Tibial nerve (tissue), 4 donors: ENCODE measurements around the gene FIG4. TPM values are rescaled to one million over a fixed set of nuclear protein-coding genes. Genes with fewer than 3 reads are reported as not detected.

Experiments
- DNase-seq, 2 donors: peaks; one replicate each; pipeline ENCODE4 v3.0.0-alpha.2; 2019; ENCODE audit warnings: low spot score in 2 of 2
- H3K27ac ChIP-seq, 4 donors: fragments of 200-600 bp; sonication (generic) in 3 of 4; one replicate each; pipeline ENCODE4 v1.5.1; 2017 to 2019; ENCODE audit warnings: mild to moderate bottlenecking in 1 of 4
- H3K27me3 ChIP-seq, 2 donors: fragments of 200-600 bp; sonication (generic) in 1 of 2; one replicate each; pipeline versions ENCODE4 v1.5.1 to v1.6.0; 2017 to 2019
- H3K36me3 ChIP-seq, 3 donors: fragments of 200-600 bp; sonication (generic); one replicate each; pipeline ENCODE4 v1.5.1; 2018 to 2019
- H3K4me1 ChIP-seq, 4 donors: fragments of 200-600 bp; sonication (generic) in 3 of 4; one replicate each; pipeline ENCODE4 v1.5.1; 2017 to 2019
- H3K4me3 ChIP-seq, 4 donors: fragments of 200-600 bp; sonication (generic) in 3 of 4; one replicate each; pipeline ENCODE4 v1.5.1; 2017 to 2019; ENCODE audit warnings: mild to moderate bottlenecking in 1 of 4, moderate library complexity in 1 of 4
- H3K9me3 ChIP-seq, 4 donors: fragments of 200-600 bp; sonication (generic) in 3 of 4; one replicate each; pipeline ENCODE4 v1.5.1; 2017 to 2019
- EP300 ChIP-seq, 2 donors: sonication (generic); formaldehyde crosslinking; IDR thresholded peaks; one replicate each; pipeline ENCODE4 v1.6.1; 2017; ENCODE audit warnings: antibody characterized with exemption in 2 of 2, mild to moderate bottlenecking in 1 of 2
- POLR2A ChIP-seq, 2 donors: fragments of 450-650 bp; IDR thresholded peaks; one replicate each; pipeline ENCODE4 v1.6.1; 2017; ENCODE audit warnings: antibody characterized with exemption in 2 of 2, mild to moderate bottlenecking in 2 of 2, moderate library complexity in 2 of 2
- WGBS, 2 donors: methylation state at CpG; one replicate each; pipeline ENCODE4 v1.1.5; 2018; 5-methylcytosine and 5-hydroxymethylcytosine counted together
- total RNA-seq, 4 donors: library from RNA; depleted of rRNA; stranded (reverse); fragments of >200 nt; gene quantifications; one replicate each; pipeline ENCODE4 v1.1.0, GENCODE V29; 2016
- TF ChIP-seq, protein P1 (sequence below), 5 experiments: fragments of 200-600 bp in 3 of 5; fragments of 450-650 bp in 2 of 5; sonication (generic) in 3 of 5; IDR thresholded peaks; one replicate each; pipeline ENCODE4 v1.5.1; 2016 to 2019; ENCODE audit warnings: antibody characterized with exemption in 5 of 5, mild to moderate bottlenecking in 3 of 5, moderate library complexity in 2 of 5

FIG4 gene
- total RNA-seq, 4 donors from 2014 or later = 11.4 to 42.9 (median 21.6) TPM

DNA sequence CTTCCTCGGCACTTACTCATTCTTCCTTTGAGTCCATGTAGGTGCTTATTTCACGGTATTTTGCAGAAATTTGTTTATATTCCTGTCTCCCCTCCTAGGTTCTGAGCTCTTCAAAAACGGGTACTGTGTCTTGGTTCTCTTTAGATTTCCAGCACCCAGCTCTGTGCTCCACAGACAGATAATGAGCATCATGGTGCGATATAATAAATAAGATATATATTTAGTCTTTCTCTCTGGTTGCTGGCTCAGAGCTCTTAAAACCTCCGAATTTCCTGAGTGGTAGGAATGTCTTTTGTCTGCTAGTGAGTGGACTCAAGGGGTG lies 179.0 kb downstream of the FIG4 start:
- no peak overlapping the region for H3K27ac ChIP-seq
- no peak for DNase-seq
- WGBS, 2 donors = 65 to 67% methylated on average over 5 of the region's 5 CpGs
- no peaks in the 10 kb centered on the region for H3K9me3 ChIP-seq
- H3K36me3 ChIP-seq = no peaks in the 10 kb centered on the region
- H3K27me3 ChIP-seq = no peaks in the 10 kb centered on the region
- H3K4me3 ChIP-seq = no peak overlapping the region
- TF ChIP-seq POLR2A (IDR thresholded peaks at IDR 0.05) = no peak
- TF ChIP-seq, protein P1, sequence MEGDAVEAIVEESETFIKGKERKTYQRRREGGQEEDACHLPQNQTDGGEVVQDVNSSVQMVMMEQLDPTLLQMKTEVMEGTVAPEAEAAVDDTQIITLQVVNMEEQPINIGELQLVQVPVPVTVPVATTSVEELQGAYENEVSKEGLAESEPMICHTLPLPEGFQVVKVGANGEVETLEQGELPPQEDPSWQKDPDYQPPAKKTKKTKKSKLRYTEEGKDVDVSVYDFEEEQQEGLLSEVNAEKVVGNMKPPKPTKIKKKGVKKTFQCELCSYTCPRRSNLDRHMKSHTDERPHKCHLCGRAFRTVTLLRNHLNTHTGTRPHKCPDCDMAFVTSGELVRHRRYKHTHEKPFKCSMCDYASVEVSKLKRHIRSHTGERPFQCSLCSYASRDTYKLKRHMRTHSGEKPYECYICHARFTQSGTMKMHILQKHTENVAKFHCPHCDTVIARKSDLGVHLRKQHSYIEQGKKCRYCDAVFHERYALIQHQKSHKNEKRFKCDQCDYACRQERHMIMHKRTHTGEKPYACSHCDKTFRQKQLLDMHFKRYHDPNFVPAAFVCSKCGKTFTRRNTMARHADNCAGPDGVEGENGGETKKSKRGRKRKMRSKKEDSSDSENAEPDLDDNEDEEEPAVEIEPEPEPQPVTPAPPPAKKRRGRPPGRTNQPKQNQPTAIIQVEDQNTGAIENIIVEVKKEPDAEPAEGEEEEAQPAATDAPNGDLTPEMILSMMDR (IDR thresholded peaks at IDR 0.05) = no peak
- H3K4me1 ChIP-seq = peaks cover 0 to 18% (median 2%) of the 10 kb centered on the region in 4 donors

DNA sequence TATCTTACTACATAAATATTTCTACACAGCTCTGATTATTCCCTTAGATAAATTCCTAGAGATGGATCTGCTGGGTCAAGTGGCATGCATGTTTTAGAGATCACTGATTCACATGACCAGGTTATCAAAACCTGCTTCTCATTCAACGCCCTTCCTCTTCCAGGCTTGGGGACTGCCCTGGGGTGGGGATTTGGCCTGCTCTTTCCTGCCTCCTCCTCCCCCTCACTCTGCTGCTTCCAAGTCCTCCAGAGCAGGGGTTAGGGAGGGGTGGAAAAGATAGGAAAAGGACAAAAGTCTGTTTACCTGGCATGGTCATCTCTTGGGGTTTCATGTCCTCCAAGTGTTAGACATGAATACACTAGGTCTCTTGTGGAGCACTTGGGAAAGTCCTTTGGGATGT lies 181.5 kb downstream of the FIG4 start:
- 44 to 55% methylated on average over 1 of the region's 1 CpG for WGBS, 2 donors

DNA sequence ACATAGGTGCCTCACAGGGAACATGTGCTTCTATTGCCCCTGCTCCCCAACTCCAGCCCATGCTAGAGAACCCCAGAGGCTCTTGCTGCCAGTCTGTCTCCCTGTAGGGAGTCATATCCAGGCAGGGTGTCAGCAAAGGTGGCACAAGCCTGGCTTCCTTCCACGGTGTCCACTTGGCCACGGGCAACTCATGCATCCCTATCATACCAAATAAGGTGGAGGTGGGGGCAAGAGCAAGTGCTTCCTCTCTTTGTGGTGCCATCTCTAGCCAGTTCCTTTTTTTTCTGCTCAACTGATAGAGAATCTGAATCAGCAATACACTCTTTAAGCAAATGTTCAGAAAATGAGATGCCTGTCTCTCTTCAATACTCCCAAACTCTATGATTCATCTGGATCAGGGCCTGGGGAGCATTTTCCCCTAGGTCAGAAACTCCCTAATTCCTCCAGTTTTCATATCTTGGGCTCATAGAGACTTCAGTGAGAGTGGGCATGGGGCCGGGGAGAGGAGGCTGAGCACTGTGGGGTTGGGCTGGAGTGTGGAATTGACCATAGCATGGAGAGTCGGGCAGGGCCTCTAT lies 182.0 kb downstream of the FIG4 start:
- no peaks in the 10 kb centered on the region for H3K27me3 ChIP-seq
- H3K36me3 ChIP-seq = no peaks in the 10 kb centered on the region
- peaks cover 0 to 7% (median 0%) of the 10 kb centered on the region in 4 donors for H3K4me1 ChIP-seq
- 53 to 63% methylated on average over 3 to 4 of the region's 4 CpGs for WGBS, 2 donors
- H3K27ac ChIP-seq = no peak overlapping the region
- H3K9me3 ChIP-seq = no peaks in the 10 kb centered on the region
- TF ChIP-seq POLR2A (IDR thresholded peaks at IDR 0.05) (no peak), EP300 (IDR thresholded peaks at IDR 0.05) (no peak)
- TF ChIP-seq, protein P1 (IDR thresholded peaks at IDR 0.05) = no peak
- DNase-seq = no peak
- H3K4me3 ChIP-seq = no peak overlapping the region

More for the DNA sequence above, 181.5 kb downstream of the FIG4 start:
- H3K27ac ChIP-seq = no peak overlapping the region
- H3K9me3 ChIP-seq = no peaks in the 10 kb centered on the region
- H3K27me3 ChIP-seq = no peaks in the 10 kb centered on the region
- peaks cover 0 to 12% (median 1%) of the 10 kb centered on the region in 4 donors for H3K4me1 ChIP-seq
- no peak overlapping the region for H3K4me3 ChIP-seq
- DNase-seq = no peak
- H3K36me3 ChIP-seq = no peaks in the 10 kb centered on the region
- TF ChIP-seq, protein P1 (IDR thresholded peaks at IDR 0.05) = no peak
- TF ChIP-seq POLR2A (IDR thresholded peaks at IDR 0.05) (no peak), EP300 (IDR thresholded peaks at IDR 0.05) (no peak)

DNA sequence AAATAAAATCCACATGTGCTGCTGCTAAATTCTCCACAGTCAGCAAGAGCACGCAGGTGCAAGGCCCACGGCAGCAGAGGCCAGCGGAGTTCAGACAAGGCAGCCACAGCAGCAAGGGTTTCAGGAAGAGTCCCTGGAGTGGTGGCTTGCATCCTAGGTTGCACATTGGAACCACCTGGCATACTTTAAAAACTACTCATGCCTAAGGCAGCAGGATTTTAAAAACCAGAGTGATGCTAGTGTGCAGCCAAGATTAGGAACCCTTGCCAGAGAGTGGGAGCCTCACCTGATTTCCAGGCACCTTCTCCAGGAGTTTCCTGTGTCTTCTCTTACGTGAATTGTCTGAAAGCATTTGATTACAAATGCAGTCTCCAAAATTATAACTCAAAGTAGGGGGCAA lies 183.0 kb downstream of the FIG4 start:
- H3K4me3 ChIP-seq = no peak overlapping the region
- no peak overlapping the region for H3K27ac ChIP-seq
- no peaks in the 10 kb centered on the region for H3K27me3 ChIP-seq
- peaks cover 0 to 7% (median 0%) of the 10 kb centered on the region in 4 donors for H3K4me1 ChIP-seq
- DNase-seq = no peak
- H3K9me3 ChIP-seq = no peaks in the 10 kb centered on the region
- 83 to 89% methylated on average over 4 of the region's 4 CpGs for WGBS, 2 donors
- no peaks in the 10 kb centered on the region for H3K36me3 ChIP-seq
- TF ChIP-seq, protein P1 (IDR thresholded peaks at IDR 0.05) = no peak
- no peak for TF ChIP-seq EP300 (IDR thresholded peaks at IDR 0.05)
- TF ChIP-seq POLR2A (IDR thresholded peaks at IDR 0.05) = no peak

DNA sequence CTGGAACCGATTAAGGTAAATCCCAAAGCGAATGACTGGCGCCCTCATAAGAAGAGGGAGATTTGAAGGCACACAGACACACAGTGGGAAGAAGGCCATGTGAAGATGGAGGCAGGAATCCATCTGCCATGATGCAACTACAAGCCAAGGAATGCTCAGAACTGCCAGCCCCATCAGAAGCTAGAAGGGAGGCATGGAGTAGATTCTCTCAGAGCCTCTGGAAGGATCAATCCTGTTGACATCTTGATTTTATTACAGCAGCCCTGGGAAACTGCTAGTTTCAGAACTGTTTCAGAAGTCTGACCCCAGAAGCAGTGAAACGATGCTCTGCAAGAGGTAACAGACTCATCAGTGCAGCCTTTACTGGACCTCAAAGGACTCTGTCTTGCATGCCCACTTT lies 183.5 kb downstream of the FIG4 start:
- no peak overlapping the region for H3K4me3 ChIP-seq
- TF ChIP-seq POLR2A (IDR thresholded peaks at IDR 0.05) (no peak), EP300 (IDR thresholded peaks at IDR 0.05) (no peak)
- TF ChIP-seq, protein P1 (IDR thresholded peaks at IDR 0.05) = no peak
- WGBS, 2 donors = 81 to 86% methylated on average over 4 of the region's 4 CpGs
- no peaks in the 10 kb centered on the region for H3K9me3 ChIP-seq
- no peaks in the 10 kb centered on the region for H3K36me3 ChIP-seq
- H3K4me1 ChIP-seq = peaks cover 0 to 7% (median 0%) of the 10 kb centered on the region in 4 donors
- no peak for DNase-seq
- H3K27me3 ChIP-seq = no peaks in the 10 kb centered on the region
- no peak overlapping the region for H3K27ac ChIP-seq

Other genes starting within 250 kb of the FIG4 start
- 10 to 100 TPM; 45.4 to 91.0 (median 70.3) TPM for gene MICAL1, start 235.5 kb upstream of the FIG4 start, total RNA-seq
- gene ZBTB24, start 208.1 kb upstream of the FIG4 start, total RNA-seq = 1 to 10 TPM; 6.5 to 9.6 (median 8.0) TPM
- gene AK9, start 94 bp upstream of the FIG4 start, total RNA-seq = 10 to 100 TPM in 3 of 4 donors, 1 to 10 TPM in 1; 8.1 to 19.8 (median 14.1) TPM